Caco-2 (cell line): ENCODE results near the gene HLF. TPM values are rescaled to one million over a fixed set of nuclear protein-coding genes. Genes with fewer than 3 reads are reported as not detected.

Source experiments
- BruUV-seq: library from RNA; stranded (reverse); fragments of 400-500 nt; replicated peaks from 2 replicates; lab custom pipeline; 2021; lab: Mats Ljungman, UMichigan
- CTCF ChIA-PET: fragments of 300-600 bp; sonication (Branson Sonifier 250); formaldehyde crosslinking; loops from one replicate; lab custom pipeline; 2022; ENCODE audit warnings: antibody characterized with exemption; lab: Charles Lee
- POLR2A ChIA-PET: fragments of 300-600 bp; sonication (Branson Sonifier 250); formaldehyde crosslinking; loops from one replicate; lab custom pipeline; 2022; ENCODE audit warnings: antibody characterized with exemption; lab: Charles Lee
- DNase-seq, 2 experiments: peaks; one replicate each; pipeline versions ENCODE4 v3.0.0 to v3.0.0-alpha.2; 2020 to 2022
- H3K27me3 ChIP-seq: replicated peaks from 2 replicates; pipeline ENCODE4 v1.6.0; 2011; ENCODE audit warnings: low read length; ENCODE audit not compliant: control insufficient read depth, insufficient read depth
- H3K36me3 ChIP-seq: 2 replicates; pipeline ENCODE4 v1.5.1; 2011; ENCODE audit warnings: low read length; ENCODE audit not compliant: control insufficient read depth, insufficient read depth
- H3K4me1 ChIP-seq: fragments of 250-450 bp; sonication (Bioruptor Pico); 2 replicates; pipeline ENCODE4 v1.5.1; 2020; ENCODE audit warnings: mild to moderate bottlenecking
- H3K4me3 ChIP-seq: 2 replicates; pipeline ENCODE4 v1.5.1; 2011; ENCODE audit warnings: low read depth, mild to moderate bottlenecking, control low read depth, low read length
- H3K9me3 ChIP-seq: fragments of 250-450 bp; sonication (Bioruptor Pico); 2 replicates; pipeline ENCODE4 v1.5.1; 2020; ENCODE audit warnings: mild to moderate bottlenecking, moderate library complexity
- H3K27ac Mint-ChIP-seq: one replicate; pipeline ENCODE4 v1.8.0; 2022; ENCODE audit warnings: mixed read lengths; ENCODE audit not compliant: unreplicated experiment
- H3K27me3 Mint-ChIP-seq: one replicate; pipeline ENCODE4 v1.8.0; 2022; ENCODE audit warnings: mixed read lengths; ENCODE audit not compliant: insufficient read depth, unreplicated experiment
- H3K36me3 Mint-ChIP-seq: one replicate; pipeline ENCODE4 v1.8.0; 2022; ENCODE audit warnings: mild to moderate bottlenecking, mixed read lengths; ENCODE audit not compliant: insufficient read depth, unreplicated experiment
- H3K4me1 Mint-ChIP-seq: one replicate; pipeline ENCODE4 v1.8.0; 2022; ENCODE audit warnings: low read depth, mixed read lengths; ENCODE audit not compliant: unreplicated experiment
- H3K4me3 Mint-ChIP-seq: one replicate; pipeline ENCODE4 v1.8.0; 2022; ENCODE audit warnings: mild to moderate bottlenecking, moderate library complexity, mixed read lengths; ENCODE audit not compliant: unreplicated experiment
- H3K9me3 Mint-ChIP-seq: one replicate; pipeline ENCODE4 v1.8.0; 2022; ENCODE audit warnings: mixed read lengths; ENCODE audit not compliant: unreplicated experiment
- CTCF ChIP-seq, 2 experiments: fragments of 200-600 bp in 1 of 2; IDR thresholded peaks; 1 replicate in 1 of 2; 2 replicates in 1 of 2; pipeline versions ENCODE4 v1.5.1 to v1.8.0; 2011 to 2022; ENCODE audit warnings: antibody characterized with exemption in 1 of 2, control low read depth in 1 of 2, inconsistent platforms in 1 of 2, low read depth in 1 of 2, low read length in 1 of 2, mild to moderate bottlenecking in 1 of 2, moderate library complexity in 1 of 2; ENCODE audit not compliant: insufficient read depth in 1 of 2, severe bottlenecking in 1 of 2, unreplicated experiment in 1 of 2
- intact Hi-C: fragments of 100-400 bp; cut with micrococcal nuclease; formaldehyde crosslinking; loops from one replicate; pipeline ENCODE4 v1.10.0; 2022; ENCODE audit not compliant: unreplicated experiment
- total RNA-seq: library from RNA; stranded (reverse); gene quantifications from 2 replicates; pipeline ENCODE4 v1.2.3, GENCODE V29; 2022

Gene HLF
- total RNA-seq, 1 experiment from 2014 or later: 19.8 TPM

GRCh38 chr17:55238179-55238930, 26.4 kb upstream of the HLF start:
- Mint-ChIP-seq H3K27ac (peak overlapping the region; percentile 73), H3K9me3 (no peaks in the 10 kb centered on the region), H3K36me3 (peaks cover 11% of the 10 kb centered on the region), H3K4me3 (peak overlapping the region; percentile 81), H3K27me3 (no peaks in the 10 kb centered on the region), H3K4me1 (peaks cover 16% of the 10 kb centered on the region)
- H3K9me3 ChIP-seq: no peaks in the 10 kb centered on the region
- H3K36me3 ChIP-seq: no peaks in the 10 kb centered on the region
- peak overlapping the region; percentile 47 for H3K4me3 ChIP-seq
- no peaks in the 10 kb centered on the region for H3K4me1 ChIP-seq
- DNase-seq: peak; percentile 97
- no TSS peak for BruUV-seq
- ChIA-PET POLR2A (interaction anchor here (0.6 to 1.6 kb wide), 12 partner anchors 9 to 1688 kb away, joined by 3 to 24 read pairs (median 6); partner anchors contain the start of gene HLF), CTCF (interaction anchor here (0.6 to 1.6 kb wide), 12 partner anchors 9 to 498 kb away, joined by 3 to 14 read pairs (median 6); partner anchors contain the start of gene HLF)
- H3K27me3 ChIP-seq: no peaks in the 10 kb centered on the region
- peak in 1 of 2 experiments; percentile 10 for TF ChIP-seq CTCF (IDR thresholded peaks at IDR 0.05; ENCODE audit: insufficient read depth in 1 of 2, low read depth in 1 of 2, low read length in 1 of 2, severe bottlenecking in 1 of 2, unreplicated experiment in 1 of 2)
- intact Hi-C loops: loop anchor here (1.0 to 10.0 kb wide), 5 partner anchors 26 to 244 kb away; partner anchors contain the start of gene HLF

- Mint-ChIP-seq H3K4me1 (peaks cover 14% of the 10 kb centered on the region), H3K9me3 (no peaks in the 10 kb centered on the region), H3K27me3 (no peaks in the 10 kb centered on the region), H3K36me3 (peaks cover 11% of the 10 kb centered on the region), H3K4me3 (peak overlapping the region; percentile 81), H3K27ac (peak overlapping the region; percentile 73)
- ChIA-PET POLR2A (interaction anchor here (0.7 to 1.6 kb wide), 4 partner anchors 27 to 116 kb away, joined by 3 to 24 read pairs (median 11); partner anchors contain the start of gene HLF), CTCF (interaction anchor here (0.9 to 1.6 kb wide), 7 partner anchors 9 to 109 kb away, joined by 3 to 14 read pairs (median 7); partner anchors contain the start of gene HLF)
- Histone ChIP-seq H3K4me3 (peak overlapping the region; percentile 47), H3K9me3 (no peaks in the 10 kb centered on the region), H3K4me1 (no peaks in the 10 kb centered on the region), H3K27me3 (no peaks in the 10 kb centered on the region), H3K36me3 (no peaks in the 10 kb centered on the region)
- peak; percentile 50 to 60 for DNase-seq
- intact Hi-C loops: loop anchor here (1.0 to 10.0 kb wide), 5 partner anchors 25 to 244 kb away; partner anchors contain the start of gene HLF
- peak in 1 of 2 experiments; percentile 43 for TF ChIP-seq CTCF (IDR thresholded peaks at IDR 0.05; ENCODE audit: insufficient read depth in 1 of 2, low read depth in 1 of 2, low read length in 1 of 2, severe bottlenecking in 1 of 2, unreplicated experiment in 1 of 2)
- BruUV-seq: TSS peak; percentile 96
These were observed 25.8 kb upstream of the HLF start for GRCh38 chr17:55238931-55239297.

GRCh38 chr17:55241097-55241496, 23.7 kb upstream of the HLF start:
- H3K4me1 Mint-ChIP-seq: peaks cover 7% of the 10 kb centered on the region
- POLR2A ChIA-PET: no interaction called here
- no peak for TF ChIP-seq CTCF (IDR thresholded peaks at IDR 0.05; ENCODE audit: insufficient read depth in 1 of 2, low read depth in 1 of 2, low read length in 1 of 2, severe bottlenecking in 1 of 2, unreplicated experiment in 1 of 2)
- CTCF ChIA-PET: no interaction called here
- H3K36me3 Mint-ChIP-seq: peaks cover 11% of the 10 kb centered on the region
- Histone ChIP-seq H3K4me1 (no peaks in the 10 kb centered on the region), H3K36me3 (no peaks in the 10 kb centered on the region), H3K9me3 (no peaks in the 10 kb centered on the region), H3K4me3 (no peak overlapping the region), H3K27me3 (no peaks in the 10 kb centered on the region)
- H3K4me3 Mint-ChIP-seq: no peak overlapping the region
- DNase-seq: no peak
- H3K9me3 Mint-ChIP-seq: no peaks in the 10 kb centered on the region
- no peaks in the 10 kb centered on the region for H3K27me3 Mint-ChIP-seq
- intact Hi-C loops: no loop called here
- BruUV-seq: no TSS peak
- no peak overlapping the region for H3K27ac Mint-ChIP-seq
